GM20431 (cell line): ENCODE data around the gene UBE2V1.
"Not testable (repeated sequence)": the region's sequence is repeated elsewhere in the genome, so short reads cannot be mapped to it uniquely, and the experiment has no call there.

ENCODE experiments used
- in situ Hi-C: fragments of 300-500 bp; cut with MseI, MboI; formaldehyde crosslinking; loops from one replicate; pipeline ENCODE4 v1.15.0; 2020; ENCODE audit warnings: low sequenced_read_pairs; ENCODE audit not compliant: unreplicated experiment

The UBE2V1 gene

DNA sequence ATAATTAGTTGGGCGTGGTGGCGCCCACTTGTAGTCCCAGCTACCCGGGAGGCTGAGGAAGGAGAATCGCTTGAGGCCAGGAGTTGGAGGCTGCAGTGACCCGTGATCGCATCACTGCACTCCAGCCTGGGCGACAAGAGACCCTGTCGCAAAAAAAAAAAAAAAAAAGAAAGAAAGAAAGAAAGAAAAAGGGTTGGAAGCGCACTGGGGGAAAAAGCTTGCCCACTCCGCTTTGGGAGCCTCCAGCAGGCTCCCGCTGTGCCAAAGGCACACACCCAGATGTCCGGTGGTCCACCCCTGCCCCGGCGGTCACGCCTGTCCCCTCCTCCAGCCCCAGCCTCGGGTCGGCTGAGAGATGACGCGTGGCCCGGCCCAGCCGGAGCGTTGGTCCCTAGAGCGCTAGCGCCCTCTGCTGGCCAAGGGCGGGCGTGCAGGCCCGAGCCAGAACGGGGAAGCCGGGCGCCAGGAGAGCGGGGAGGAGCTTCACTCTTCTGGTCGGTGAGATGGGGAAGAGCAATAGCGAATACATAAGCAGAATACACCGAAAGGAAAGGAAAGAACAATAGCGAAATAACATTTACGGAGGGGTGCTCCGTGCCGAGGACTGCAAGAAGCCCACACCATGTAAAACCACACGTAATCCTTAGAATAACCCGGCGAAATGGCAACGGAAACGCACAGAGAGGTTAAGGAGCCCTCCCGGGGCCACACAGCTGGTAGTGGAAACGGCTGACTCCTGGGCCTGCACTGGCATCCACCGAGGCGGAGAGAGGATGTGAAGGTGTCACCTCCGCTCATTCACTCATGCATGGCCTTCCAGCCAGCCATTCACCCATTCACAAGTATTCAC, 41.7 kb downstream of the UBE2V1 start:
- in situ Hi-C loops = loop anchor here (5.0 kb wide), 1 partner anchor 94 kb away; no protein-coding TSS in a partner anchor

DNA sequence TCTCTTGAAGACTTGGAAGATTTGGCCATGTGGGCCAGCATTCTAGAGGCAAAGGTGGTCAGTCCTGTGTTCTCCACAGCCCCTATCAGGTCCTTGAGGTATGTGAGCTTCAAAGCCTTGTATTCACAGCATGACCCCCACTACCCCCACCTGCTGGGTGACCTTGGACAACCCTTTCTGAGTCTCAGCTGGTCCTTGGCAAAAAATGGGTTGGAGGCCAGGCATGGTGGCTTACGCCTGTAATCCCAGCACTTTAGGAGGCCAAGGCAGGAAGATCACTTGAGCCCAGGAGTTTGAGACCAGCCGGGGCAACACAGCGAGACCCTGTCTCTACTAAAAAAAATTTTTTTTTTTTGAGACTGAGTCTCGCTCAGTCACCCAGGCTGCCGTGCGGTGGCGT, 42.6 kb downstream of the UBE2V1 start:
- in situ Hi-C loops = loop anchor here (5.0 kb wide), 1 partner anchor 93 kb away; no protein-coding TSS in a partner anchor

GRCh38 chr20:50068041-50068651, 44.8 kb downstream of the UBE2V1 start:
- in situ Hi-C loops = no loop called here

- in situ Hi-C loops = no loop called here
Observed at GRCh38 chr20:50067461-50067860, 45.5 kb downstream of the UBE2V1 start.

DNA sequence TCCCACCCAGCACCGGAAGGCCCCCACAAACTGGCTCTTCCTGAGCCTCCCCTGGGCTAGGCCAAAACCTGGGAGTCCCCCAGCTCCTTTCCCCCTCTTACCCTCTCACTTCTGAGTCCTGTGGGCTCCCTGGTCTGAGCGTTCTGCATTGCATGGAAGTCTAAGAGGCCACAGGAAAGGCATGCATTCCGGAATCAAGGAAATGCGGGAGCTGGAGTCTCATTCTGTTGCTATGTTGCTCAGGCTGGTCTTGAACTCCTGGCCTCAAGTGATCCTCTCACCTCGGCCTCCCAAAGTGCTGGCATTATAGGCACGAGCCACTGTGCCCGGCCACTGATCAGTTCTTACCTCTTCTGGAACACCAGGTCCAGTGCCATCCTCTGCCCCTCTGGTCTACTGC, 45.9 kb downstream of the UBE2V1 start:
- in situ Hi-C loops = no loop called here

DNA sequence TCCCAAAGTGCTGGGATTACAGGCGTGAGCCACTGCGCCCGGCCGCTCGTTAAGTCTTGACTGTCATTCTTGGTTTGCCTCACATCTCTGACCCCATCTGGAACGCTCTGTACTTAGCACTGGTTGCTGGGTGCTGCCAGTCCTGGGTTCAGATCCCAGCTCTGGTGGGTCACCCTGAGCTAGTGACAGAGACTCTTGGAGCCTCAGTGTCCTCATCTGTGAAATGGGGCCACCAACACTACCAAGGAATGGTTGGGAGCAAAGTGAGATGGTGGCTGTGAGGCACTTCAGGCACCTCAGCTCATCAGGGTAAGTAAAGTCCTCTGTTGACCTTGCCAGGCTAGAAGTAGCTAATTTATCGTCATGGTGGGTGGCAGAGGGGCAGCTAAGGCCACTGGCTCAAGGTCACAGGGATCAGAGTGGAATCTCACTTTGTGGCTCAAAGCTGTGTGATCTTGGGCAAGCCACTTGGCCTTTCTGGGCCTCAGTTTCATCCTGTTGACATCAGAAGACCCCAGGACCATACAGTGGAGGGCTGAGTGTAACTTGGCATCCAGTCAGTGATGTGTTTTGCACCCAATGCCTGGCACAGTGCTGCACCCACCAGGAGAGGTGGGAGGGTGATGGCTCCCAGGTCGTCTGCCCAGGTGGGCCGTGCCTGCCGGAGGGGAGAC, 46.7 kb downstream of the UBE2V1 start:
- in situ Hi-C loops = no loop called here

DNA sequence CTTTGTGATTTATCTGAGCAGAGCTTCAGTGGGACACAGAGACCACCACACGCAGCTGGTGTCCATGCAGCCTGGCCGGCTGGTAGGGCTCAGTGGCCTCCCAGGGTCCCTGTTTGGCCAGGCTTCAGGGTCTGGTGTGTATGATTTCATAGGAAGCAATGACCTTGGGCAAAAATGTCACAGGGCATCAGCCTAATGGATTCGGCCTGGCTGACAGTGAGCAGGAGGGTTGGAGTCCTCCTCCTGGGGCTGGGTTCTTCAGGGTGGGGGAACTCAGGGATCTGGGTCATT, 47.7 kb downstream of the UBE2V1 start:
- in situ Hi-C loops = no loop called here

GRCh38 chr20:50063763-50064162, 49.2 kb downstream of the UBE2V1 start:
- in situ Hi-C loops = not testable (repeated sequence)

DNA sequence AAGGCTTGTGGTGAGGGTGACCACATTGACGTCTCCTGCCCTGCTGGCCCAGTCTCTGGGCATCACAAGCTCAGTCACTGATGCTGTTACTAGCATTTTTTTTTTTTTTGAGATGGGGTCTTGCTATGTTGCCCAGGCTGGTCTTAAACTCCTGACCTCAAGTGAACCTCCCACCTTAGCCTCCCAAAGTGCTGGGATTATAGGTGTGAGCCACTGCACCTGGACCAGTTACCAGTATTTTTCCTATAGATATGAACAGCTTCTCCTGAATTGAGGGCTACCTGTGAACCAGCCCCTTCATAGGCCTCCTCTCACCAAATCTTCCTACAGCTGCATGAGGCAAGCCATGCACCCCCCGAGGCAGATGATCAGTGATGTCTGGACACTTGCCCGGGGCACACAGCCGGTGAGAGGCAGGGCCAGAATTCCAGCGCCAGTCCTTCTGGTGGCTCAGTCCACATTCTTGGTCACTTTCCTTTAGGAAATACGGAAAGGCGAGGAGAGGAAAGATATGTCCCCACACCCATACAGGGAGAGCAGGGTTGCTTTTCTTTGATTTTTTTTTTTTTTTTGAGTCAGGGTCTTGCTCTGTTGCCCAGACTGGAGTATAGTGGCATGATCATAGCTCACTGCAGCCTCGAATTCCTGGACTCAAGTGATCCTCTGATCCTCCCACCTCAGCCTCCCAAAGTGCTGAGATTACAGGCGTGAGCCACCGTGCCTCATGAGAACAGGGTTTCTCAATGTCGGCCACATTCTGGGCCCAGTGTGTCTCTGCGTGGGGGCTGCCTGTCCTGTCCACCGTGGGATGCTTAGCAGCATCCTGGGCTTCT, 50.7 kb downstream of the UBE2V1 start:
- in situ Hi-C loops = no loop called here

DNA sequence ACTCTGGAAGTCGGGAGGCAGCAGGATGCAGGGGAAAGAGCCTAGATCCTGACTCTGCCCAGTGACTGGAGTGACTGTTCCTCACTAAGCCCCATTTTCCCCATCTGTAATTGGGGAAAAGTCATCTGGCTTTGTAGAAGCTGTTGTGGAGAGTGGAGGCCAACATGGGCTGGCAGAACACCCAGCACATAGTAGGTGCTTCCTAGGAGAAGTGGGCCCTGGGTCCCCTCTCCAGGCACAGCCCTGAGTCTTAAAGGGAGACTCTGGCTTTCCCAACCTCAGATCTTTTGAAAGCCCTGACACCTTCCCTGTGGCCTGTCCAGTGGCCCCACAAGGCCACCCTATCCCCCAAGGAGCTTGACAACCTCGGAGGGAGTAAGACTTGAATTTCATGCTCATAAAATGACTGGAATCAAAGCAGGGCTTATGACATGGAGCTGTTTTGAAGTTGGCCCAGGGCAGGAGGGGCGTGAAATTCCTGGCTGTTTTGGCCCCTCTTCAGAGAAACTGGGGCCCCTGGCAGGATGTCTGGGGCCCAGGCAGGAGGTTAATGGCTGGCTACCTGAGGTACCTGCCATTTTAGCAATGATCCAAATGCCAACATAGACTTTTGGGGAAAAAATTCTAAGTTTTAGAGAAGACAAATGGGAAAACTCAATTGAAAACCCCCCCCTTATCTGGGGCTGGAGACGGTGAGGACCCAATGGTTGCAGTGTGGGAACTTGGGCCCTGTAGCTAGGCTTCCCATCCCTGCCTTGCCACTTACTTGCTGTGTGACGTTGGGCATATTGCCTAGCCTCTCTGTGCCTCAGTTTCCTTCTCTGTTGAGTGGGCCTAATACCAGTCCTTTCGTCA, 51.6 kb downstream of the UBE2V1 start:
- in situ Hi-C loops = no loop called here

DNA sequence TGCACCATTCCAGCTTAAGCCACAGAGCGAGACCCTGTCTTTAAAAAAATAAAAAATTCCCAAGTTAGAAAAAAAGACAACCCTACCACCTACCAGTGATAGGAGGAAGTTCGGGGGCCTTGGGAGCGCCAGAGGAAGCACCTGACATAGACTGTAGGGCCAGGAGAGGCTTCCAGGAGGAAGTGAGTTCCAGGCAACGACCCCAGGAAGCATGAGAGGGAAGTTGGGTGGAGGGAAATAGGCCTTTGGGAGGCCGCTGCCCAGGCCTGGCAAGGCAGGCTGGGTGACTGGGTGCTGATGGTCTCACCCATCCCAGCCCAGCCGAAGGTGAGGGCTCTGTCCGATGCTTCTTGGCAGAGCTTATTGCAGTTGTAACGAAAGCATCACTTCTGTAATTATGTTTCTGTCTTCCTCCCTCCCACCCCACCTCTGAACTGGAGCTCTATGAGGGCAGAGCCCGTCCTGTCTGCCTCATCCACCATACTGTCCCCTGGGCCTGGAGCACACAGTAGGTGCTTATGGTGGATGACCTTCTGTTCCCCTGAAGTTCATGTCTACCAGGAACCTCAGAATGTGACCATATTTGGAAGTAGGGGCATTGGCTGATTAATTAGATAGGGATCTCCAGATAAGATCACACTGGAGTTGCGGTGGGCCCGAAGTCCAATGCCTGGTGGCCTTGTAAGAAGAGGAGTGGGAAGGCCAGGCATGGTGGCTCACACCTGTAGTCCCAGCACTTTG, 54.1 kb downstream of the UBE2V1 start:
- in situ Hi-C loops = no loop called here

DNA sequence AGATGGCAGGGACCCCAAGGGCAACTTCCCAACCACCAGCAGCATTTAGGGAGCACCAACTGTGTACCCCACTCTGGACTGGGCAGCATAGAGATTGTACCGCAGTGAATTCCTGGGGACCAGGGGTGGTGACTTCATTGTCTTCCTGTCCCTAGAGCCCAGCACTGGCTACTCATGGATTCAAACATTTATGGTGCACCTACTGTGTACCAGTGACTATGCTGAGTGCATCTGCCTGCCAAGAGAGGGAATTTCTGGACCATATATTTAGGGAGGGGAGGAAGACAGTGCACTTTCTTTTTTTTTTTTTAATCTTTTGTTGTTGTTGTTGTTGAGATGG, 55.3 kb downstream of the UBE2V1 start:
- in situ Hi-C loops = no loop called here

DNA sequence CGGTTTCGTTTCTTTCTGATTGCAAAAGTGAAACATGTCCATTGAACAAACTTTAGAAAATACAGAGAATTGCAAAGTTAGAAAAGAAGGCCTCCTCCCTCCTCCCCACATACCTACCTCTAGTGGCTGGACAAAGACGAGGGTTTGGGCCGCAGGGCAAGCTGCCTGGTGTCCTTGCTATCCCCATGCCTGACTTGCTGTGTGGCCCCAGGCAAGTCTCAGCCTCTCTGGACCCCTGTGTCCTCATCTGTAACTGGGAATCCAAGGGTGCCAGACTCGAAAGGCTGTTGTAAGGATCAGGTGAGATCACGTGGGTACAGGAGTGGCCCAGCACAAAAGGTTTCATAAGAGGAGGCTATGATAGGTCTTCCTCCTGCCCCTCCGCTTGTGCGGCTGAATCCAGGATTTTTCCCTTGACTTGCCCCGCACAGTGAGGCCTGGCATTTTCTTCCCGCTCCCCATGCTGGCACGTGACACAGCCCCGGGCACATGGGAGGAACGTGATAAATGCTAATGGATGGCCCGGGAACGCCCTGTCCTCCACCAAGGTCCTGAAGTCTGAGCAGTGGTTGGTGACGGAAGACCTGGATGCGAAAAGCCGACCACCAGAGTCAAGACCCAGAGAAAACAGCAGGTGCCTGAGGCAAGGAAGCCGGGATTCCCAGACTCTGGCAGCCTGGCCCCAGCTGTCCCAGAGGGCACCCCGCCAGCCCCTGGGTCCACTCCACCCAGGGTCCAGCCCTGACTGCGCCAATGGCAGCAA, 55.8 kb downstream of the UBE2V1 start:
- in situ Hi-C loops = no loop called here

GRCh38 chr20:50056408-50056926, 56.5 kb downstream of the UBE2V1 start:
- in situ Hi-C loops = no loop called here

- in situ Hi-C loops = no loop called here
Observed at GRCh38 chr20:50055524-50056083, 57.3 kb downstream of the UBE2V1 start.

GRCh38 chr20:50054626-50055511, 58.1 kb downstream of the UBE2V1 start:
- in situ Hi-C loops = no loop called here

DNA sequence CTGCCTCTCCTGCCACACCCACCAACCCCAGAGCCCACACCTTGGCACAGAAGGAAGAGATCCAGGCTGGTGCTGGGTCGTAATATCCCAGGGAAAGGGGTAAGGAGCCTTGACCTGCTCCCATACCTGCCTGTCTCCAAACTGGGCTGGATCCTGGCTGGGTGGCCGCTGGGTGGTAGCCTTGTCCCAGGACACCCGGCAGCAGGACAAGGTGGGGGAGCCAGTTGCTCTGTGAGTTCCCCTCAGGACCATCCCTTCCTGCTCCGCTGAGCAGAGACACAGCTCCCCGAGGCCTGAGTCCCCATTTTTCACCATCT, 58.8 kb downstream of the UBE2V1 start:
- in situ Hi-C loops = no loop called here
